Lung microvascular endothelial cell (primary cell): ENCODE data around the gene EFCAB9. TPM values are rescaled to one million over a fixed set of nuclear protein-coding genes. Genes with fewer than 3 reads are reported as not detected.
A peak's percentile ranks its signal among the peaks of the same experiment; 100 is the strongest.
"Not testable (repeated sequence)": the region's sequence is repeated elsewhere in the genome, so short reads cannot be mapped to it uniquely, and the experiment has no call there.

Experiments
- DNase-seq, 2 donors: peaks; one replicate each; pipeline versions ENCODE4 v3.0.0 to v3.0.0-alpha.2; 2010; ENCODE audit warnings: low read depth in 2 of 2
- total RNA-seq: library from RNA; depleted of rRNA; stranded (reverse); fragments of >200 nt; gene quantifications from 2 replicates; pipeline ENCODE4 v1.2.1, GENCODE V29; 2014

The EFCAB9 gene
- not detected in 2 replicates for total RNA-seq

DNA sequence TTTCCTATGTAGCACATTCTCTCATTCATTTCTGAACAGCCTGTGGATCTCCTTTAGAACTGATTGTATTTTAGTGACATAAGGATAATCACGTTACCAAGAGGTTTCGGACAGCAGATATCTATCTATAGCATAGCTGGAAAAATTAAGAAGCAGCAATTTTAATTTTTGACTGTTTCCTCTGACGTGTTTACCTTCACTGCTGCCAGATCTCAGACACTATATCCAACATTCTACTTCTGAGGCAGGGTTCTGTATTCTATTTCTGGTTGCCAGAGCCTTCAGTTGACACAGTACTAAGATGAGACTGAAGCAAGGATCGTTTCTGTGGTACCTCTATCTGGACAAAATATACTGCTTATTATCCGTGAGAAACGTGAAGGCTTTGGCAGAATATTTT lies at the start of gene EFCAB9:
EFCAB9 (plus strand) TSS at position 301 of the 400 bp plus-strand sequence; CDS start at position 302, 1 bp downstream.
- DNase-seq: no peak

DNA sequence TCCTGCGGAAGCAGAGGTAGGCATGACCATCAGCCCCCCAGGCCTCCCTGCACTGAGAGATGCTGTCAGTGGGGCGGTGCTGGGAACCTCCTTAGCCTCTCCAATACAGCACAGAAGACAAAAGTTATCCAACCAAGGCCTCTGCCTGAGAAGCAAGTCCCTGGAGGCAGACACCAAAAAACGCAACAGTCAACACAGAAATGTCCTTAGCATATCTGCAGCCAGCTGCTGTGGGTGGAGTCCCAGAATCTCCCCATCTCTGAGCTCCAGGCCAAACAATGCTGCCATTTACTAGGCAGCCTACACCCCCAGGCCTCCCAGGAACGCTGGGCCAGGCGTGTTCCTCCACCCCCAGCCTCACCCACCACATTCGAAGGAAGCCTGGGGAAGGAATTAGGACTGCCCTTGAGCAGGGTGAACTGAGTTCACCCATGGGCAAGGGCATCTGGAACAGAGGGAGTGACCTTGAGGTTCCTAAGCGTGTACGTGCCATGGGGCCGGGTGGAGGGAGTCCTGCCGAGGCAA lies 49.6 kb upstream of the EFCAB9 start:
- no peak for DNase-seq

DNA sequence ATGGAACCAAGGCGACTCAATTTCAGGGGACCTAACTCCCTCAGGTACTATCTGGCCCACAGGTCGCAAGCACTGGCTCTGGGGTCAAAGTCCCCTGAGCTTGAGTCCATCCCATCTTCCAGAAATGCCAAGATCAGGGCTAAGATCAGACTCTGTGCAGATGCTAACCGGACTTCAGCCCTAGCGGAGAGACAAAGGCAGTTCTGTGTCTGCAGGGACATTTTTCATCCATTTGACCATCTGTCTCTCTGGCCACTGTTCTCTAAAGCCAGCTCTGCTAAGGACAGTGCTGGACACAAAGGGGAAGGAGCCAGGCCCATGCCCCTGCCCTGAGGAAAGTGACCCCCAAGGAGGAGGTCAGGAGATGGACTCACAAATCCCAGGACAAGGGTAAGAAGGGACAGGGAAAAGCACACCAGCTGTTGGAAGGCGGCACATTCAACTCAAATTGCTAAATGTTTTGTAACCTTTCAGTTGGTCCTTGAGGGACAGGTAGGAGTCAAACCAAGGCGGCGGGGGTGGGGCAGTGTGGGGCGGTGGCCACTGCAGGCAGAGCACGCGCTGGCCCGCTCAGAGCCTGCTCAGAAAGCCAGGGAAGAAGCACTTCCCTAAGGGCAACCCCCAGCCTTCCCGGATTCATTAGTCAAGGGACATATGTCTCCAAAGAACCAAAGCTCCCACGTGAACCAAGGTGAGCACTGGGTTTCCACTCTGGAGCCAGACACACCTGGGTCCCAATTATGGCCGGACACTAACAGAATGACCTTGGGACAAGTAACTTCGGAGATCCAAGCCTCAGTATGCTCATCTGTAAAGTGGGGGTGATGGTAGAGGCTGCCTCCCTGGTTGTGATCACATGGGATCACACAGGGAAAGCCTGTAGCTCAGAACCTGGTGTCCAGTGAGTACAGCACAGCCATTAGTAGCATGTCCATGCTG lies 48.8 kb upstream of the EFCAB9 start:
- DNase-seq: no peak

DNA sequence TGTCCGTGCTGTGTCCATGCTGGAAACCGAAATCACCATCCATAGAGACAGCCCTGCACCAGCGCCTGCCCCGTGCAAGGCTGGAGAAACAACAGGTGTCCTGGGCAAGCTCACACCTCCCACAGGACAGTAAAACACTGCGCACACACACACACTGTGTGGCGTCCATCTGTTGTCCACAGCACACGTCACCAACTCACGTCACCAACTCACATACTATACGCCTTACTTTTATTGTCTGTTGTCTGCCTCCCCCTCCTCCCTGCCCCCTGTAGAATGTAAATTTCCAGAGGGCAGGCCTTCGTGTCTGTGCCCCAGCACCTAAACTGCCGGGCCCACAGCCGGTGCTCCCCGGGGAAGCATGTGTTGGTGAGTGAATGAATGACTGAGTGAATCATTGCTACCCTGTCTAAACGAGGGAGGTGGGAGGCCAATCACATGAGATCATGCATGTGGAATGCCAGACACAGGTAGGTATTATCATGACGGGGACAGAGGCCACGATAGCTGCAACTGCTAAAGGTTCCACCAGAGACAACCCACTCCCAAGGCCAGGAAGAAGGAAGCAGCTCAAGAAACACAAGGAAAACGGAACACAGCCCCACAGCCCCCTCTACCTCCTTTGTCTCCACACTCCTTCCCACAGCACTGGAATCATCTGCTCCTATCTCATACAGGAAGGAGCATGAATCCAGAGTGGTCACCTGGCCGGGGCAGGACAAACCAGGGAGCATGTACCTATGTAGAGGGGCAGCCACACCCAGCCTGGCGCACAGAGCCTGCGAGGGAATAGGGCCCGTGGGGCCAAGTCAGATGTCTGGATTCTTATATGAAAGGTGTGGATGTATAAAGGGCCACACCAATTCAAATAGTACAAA lies 47.9 kb upstream of the EFCAB9 start:
- no peak for DNase-seq

DNA sequence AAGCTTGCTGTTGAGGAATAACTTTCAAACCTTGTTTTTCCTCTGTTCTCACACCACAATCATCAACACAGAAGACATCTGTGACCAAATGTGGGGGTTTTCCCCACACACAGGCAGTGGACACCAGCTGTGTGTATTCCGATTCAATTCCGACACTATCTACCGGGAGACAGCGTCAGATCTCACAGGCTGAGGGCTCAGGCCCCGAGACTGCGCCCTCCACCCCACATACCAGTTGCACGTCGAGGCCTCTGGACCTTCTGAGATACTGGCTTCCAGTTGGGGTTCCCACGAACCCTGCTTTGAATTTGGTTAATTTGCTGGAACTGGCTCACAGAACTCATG lies 47.3 kb upstream of the EFCAB9 start:
- no peak for DNase-seq

DNA sequence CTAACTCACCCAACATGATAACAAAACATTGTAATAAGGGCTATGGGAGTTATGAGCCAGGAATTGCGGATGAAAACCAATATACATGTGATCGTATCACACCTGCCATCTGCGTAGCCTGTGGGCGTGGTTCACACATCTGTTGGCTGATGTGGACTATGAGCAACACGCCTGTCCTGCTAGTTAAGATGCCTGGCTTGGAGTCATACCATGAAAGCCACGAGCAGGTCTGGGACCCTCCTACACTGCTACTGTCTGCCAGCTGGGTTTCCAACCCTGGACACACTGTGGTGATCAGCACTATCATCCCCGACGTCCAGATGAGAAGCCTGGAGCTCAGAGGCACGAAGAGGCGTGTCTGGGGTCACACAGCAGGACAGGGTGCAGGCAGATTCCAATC lies 46.1 kb upstream of the EFCAB9 start:
- DNase-seq: no peak

DNA sequence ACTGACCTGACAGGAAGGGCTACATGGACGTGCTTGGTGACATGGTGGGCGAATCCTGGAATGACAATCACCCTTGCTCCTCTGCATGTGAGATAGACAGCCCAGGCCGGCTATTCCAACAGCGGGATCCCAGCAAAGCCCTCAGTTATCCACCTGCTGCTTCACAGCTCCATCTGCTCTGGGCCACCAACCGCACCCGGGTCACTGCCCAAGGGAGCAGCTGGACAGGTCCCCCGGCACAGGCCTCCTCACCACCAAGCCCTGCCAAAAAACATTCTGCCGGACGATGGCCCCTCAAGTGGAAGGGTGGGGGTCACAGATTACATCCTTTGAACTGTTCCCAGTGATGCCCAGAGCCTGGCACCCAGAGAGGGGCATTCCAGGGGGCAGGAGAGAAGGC lies 45.6 kb upstream of the EFCAB9 start:
- no peak for DNase-seq

DNA sequence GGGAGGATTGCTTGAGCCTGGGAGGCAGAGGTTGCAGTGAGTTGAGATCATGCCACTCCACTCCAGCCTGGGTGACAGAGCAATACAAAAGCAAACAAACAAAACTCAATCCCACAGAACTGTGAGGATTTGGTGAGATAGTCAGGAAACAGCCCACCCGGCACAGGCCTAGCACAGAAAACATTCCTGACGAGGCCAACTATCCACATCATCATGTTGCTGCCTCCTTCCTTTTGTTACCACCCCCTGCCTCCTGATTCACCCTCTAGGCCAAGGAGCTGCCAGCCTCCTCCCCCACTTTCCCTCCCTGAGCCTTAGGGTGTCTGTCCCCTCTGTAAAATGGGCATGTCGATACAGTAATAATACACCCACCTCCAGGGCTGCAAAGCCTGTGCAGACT lies 44.9 kb upstream of the EFCAB9 start:
- peak; percentile 43 to 65 for DNase-seq

DNA sequence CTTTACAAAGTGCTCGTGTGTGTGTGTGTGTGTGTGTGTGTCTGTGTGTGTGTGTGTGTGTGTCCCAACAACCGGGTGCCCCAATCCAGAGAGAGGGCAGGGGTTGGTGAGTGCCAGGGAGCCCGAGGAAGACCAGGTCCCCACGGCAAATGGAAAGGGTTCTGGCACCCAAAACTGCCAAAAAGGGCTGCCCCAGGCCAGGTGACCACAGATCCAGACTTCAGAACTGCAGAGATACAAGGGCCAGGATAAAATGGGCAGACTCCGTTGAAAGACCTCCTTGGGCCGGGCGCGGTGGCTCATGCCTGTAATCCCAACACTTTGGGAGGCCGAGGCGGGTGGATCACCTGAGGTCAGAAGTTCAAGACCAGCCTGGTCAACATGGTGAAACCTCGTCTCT lies 44.5 kb upstream of the EFCAB9 start:
- DNase-seq: not testable (repeated sequence)

DNA sequence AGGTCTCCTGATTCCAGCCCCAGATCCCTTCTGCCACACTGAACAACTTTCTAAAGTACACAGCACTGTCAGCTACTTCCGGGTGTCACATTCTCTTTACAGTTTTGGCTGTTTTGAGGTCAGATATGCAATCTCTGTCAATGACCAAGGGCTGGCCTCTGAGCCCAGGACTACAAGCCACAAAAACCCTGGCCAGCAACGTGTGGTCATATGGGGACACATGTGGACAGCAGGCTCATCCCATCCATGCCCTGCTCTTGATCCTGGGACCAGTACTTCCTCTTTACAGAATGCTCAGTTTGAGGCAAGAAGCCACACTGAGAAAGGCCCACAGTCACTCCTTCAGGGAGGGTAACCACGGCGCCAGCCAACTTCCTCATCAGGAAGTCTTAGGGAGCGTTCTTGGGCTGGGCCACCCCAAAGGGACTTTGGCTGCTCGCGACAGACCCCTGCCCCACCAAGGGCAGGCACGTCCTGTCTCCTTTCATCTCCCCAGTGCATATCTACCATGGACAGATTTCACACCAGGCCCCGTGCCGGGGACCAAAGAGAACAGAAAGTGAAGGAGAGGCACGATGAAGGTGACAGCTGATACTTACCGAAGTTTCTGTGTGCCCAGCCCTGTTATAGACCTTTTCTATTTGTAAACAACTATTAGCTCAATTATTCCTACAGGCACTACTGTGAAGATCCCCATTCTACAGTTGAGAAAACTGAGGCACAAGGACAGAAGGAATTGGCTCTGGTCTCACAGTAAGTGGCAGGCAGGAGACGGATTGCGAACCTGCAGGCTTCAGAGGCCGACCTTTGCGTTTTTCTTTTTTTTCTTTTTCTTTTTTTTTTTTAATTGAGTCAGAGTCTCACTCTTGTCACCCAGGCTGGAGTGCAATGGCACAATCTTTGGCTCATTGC lies 43.2 kb upstream of the EFCAB9 start:
- DNase-seq: no peak

DNA sequence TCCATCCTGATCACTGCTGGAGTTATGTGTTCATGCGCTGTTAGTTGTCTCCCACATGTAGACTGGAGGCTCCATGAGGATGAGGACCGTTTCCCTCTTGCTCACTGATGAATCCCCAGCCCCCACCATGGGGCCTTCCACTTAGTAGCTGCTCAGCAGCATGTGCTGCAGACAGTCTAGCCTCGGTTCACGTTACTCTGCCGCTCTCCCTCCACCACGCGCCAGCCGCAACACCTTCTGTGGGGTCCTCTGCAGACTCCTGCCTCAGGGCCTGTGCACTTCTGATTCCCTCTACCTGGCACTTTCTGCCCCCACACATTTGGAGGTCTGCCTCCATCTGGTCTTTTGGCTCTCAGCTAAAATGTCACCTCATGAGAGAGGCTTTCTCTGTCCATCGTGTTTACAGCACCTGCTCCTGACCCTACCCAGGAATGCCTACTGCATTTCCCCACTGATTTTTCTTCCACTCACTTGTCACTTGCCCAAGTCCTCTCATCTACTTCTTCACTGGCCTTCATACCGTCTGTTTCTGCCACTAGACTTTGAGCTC lies 42.2 kb upstream of the EFCAB9 start:
- DNase-seq: no peak

DNA sequence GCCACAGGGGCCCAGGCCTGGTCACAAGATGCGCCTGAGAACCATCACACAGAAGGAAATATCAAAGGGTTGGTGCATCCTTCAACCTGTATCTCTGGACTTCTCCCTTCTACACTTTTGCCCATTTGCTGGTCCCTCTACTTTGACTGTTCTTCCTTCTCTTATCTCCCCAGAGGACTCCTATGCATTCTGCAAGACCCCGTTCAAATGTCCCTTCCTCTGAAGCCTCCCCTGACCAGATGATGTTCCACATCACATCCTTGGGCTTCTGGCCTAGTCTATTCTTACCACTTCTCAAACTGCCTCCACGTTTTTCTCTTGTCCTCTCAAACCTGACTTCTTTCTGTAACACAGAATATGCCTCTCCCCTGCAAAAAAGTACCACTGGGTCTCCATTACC lies 40.3 kb upstream of the EFCAB9 start:
- no peak for DNase-seq

DNA sequence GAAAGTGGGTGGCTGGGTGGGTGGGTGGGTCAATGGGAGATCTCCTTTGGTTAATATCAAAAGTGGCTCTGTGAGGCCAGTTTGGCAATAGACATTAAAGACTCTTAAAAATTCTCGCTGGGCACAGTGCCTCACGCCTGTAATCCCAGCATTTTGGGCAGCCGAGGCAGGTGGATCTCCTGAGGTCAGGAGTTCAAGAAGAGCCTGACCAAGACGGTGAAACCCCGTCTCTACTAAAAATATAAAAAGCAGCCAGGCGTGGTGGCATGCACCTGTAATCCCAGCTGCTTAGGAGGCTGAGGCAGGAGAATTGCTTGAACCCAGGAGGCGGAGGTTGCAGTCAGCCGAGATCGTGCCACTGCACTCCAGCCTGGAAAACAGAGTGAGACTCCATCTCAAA lies 38.9 kb upstream of the EFCAB9 start:
- DNase-seq: not testable (repeated sequence)

DNA sequence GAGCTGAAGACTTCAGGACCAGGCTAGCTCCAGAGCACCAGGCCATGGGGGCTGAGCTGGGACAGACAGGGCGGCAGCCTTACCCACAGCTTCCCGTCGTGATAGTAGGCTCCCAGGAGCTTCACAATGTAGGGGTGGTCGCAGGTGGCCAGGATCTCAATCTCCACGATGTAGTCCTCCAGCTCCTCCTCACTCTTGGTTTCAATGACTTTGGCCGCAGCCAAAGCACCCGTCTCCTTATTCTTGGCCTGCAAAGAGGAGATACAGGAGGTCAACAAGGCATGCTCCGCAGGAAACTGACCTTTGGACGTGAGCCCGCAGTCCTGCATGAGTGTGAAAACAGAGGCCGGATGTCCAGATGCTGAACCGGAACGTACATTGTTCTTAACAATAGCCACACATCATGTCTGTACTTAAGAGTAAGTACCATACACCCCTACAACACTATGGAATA lies 37.4 kb upstream of the EFCAB9 start:
- DNase-seq: peak; percentile 92 to 97

DNA sequence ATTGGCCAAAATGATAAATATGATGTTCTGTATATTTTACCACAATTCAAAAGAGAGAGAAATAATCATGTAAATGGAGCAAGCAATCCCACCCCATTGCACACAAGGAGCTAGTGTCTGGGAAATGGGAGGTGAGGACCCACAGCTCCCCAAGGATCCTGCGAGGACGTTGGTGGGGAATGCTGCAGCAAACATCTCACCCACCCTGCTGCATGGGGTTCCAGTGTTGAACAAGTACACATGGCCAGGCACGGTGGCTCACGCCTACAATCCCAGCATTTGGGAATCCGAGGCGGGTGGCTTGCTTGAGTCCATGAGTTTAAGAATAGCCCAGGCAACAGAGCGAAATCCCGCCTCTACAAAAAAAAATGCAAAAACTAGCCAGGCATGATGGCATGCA lies 35.0 kb upstream of the EFCAB9 start:
- no peak for DNase-seq

DNA sequence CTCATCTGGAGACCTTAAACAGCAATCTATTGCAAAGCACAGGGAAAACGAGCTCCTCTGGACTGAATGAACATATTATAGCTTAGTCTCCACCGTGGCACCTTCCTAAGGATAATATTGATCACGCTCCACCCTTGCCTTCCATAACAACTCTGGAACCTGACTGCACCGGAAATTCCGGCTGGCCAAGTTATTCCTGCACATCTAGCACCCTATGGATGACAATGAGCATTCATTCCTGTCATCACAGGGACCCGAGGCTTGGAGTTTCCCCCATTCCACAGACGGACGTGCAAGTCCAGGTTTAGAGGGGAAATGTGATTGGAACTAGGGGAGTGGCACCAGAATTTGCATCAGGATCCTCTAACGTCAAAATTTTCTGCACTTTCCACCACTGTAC lies 33.5 kb upstream of the EFCAB9 start:
- DNase-seq: no peak

DNA sequence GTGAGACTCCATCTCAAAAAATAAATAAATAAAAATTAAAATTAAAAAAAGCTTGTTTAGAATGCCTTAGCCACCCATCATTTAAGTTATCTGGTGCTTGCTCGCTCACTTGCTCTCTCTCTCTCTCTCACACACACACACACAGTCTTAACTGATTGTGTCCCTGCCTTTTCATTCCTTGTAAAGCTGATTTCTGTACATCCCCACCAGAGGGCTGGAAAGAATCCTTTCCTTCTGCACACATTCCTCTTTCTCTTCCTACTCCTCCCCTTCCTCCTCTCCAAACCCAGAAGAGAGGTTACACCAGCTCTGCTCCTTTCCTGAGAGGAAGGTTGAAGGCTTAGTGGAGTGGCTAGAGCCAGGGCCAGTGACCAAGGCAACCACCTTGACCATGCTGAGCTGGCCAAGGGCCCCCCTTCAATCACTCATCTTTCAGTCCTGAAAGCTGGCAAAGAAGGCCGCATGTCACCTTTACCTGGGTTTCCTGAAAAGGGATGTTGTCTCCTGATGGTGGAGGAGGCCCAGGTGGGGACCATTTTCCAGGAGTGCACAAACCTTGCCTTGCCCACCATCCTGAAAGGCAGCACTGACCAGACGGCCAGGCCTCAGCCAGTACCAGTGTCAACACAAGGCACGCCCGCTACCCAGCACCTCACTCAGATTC lies 31.5 kb upstream of the EFCAB9 start:
- DNase-seq: no peak

DNA sequence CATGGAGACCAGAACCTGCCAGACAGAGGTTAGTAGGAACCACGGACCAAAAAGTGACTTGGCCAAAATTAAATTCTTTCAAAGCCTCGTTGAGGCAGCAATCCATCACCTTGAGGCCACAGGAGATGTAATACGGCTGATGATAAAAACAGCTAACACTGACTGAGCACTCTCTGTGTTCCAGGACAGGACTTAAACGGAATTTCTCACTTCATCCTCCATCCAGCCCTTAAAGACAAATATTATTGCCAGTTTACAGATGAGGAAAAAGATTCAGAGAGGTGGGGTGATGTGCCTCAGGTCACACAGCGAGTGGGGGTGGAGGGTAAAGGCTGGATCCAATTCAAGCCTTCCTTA lies 31.0 kb upstream of the EFCAB9 start:
- DNase-seq: no peak

DNA sequence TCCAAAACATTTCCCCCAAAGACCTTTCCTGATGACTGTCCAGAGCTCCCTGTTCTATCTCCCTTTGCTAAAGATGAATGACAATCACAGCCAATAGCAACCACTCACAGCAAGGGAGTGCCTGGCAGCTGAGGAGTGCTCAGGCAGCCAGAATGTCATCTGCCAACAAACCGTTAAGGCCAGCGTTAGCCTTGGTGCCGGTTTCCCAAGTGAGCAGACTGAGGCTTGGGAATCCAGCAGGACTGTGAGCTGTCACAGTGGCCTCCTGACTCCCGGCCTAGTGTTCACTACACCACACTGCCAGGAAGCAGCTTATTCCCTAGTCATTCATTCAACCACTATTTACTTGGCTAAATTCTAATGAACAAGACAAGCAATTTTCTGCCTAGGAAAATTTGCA lies 30.6 kb upstream of the EFCAB9 start:
- no peak for DNase-seq

DNA sequence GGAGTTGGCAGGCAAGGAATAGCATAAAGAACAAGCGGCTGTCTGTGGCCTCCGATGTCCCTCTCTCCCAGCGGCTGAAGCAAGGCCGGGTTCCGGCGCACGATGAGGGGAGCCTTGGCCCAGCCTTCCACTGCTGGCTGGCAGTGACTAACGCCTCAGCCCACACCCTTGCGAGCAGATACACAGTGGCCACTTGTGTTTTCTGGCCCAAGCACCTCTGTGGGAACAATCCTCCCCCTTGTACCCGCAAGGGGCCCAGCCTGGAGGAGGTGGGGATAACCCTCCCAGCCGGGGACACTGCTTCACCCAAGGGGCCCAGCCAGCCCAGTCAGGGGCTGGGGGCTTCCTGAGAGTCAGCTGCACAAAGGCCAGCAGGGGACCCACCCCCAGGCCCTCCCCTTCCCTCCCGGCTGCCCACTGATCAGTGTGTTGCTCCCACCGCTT lies 29.2 kb upstream of the EFCAB9 start:
- DNase-seq: no peak
